GM19397 (cell line): Measurements from ENCODE around the gene DPYSL3.
A peak's percentile ranks its signal among the peaks of the same experiment; 100 is the strongest.

Experiments
- ATAC-seq: cut with Tn5 transposase; IDR thresholded peaks from one replicate; pipeline ENCODE4 v1.9.1; 2021; ENCODE audit warnings: mild to moderate bottlenecking, moderate library complexity; ENCODE audit not compliant: unreplicated experiment

The DPYSL3 gene

DNA sequence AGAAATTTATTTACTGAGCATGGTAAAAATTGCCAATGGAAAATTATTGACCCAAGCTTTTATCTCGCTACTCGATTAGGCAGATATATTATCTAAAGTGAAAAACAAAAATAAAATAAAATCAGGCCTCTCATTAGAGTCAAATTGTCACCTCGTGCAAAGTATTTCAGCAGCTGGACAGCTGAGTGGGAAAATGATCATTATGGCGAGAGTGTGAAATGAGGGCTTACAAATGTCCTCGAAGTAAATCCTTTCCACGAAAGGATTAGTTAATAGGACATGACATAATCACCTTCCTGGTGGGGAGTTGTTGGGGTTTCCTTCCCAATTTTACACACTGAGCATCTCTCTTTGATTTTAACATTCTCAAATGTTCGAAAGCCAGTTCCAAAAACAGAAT, 5.4 kb upstream of the DPYSL3 start:
- ATAC-seq = no peak

- ATAC-seq = no peak
Observed at GRCh38 chr5:147512659-147513379, 3.0 kb upstream of the DPYSL3 start.

DNA sequence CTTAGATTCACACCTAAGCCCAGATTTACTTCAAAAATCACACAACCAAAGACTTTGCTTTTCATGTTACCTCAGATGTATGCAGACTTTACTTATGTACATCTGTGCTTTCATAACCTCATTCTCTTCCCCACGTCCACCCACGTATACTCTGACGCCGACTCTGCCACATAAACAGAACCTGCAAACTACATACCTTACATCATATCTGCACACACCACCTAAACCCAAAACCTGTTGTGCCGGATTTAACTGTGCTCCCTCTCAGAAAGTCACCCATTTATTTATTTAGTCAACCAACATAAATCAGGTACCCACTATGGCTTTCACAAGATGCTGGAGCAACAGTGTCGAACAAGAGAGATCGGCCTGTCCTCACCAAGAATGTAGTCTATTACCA, 1.0 kb upstream of the DPYSL3 start:
- no peak for ATAC-seq

- ATAC-seq = no peak
Observed at GRCh38 chr5:147509041-147509709, 693 bp downstream of the DPYSL3 start.

GRCh38 chr5:147508711-147509040, 1.2 kb downstream of the DPYSL3 start:
- ATAC-seq = no peak

DNA sequence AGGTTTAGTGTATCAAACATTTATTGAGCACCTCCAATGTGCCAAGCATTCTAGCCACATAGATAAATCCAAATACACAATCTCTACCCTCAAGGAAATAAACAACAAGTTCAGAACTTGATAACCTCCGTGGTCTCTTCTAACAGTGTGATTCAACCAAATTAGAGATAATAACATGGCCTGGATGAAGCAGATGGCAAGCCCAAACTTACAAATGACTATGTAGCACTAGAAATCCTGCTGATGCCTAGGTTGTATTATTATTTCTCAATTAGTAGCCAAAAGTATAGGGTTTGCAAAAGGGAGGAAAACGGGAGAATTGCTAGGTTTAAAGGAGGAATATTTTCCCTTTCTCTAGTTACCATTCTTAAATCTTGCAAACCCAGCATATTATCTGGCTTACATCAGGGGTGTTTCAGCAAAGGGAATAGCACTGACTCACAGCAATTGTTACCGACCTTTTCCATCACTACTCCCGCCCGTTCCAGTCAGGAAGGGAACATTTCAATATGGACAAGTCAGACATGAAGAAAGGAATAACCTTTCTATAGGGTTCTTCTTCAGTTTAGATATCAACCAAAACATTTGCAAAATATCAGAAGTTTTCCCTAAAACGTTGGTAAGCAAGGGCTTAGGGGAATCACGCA, 2.3 kb downstream of the DPYSL3 start:
- no peak for ATAC-seq

- ATAC-seq = no peak
Observed at GRCh38 chr5:147504535-147504934, 5.3 kb downstream of the DPYSL3 start.

DNA sequence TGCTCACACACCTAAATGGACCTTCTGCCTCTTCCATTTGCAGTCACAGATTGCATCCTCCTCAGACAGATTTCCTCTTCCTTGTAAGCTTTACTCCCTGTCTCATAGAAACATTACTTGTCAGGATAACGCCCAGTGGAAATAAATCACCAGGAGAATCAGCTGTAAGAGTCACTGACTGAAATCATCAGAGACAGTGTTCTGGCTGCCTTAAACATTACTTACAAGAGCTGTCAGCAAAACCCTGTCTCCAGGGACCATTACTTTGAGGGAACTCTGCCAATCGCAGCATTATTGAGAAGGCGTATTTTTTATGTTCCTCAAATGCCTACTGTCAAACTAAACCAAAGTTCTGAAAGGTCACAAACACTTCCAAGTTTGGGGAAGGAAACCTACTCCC, 5.9 kb downstream of the DPYSL3 start:
- no peak for ATAC-seq

GRCh38 chr5:147490989-147491388, 18.9 kb downstream of the DPYSL3 start:
- ATAC-seq = no peak

GRCh38 chr5:147487031-147487750, 22.7 kb downstream of the DPYSL3 start:
- ATAC-seq = no peak

GRCh38 chr5:147485814-147486213, 24.1 kb downstream of the DPYSL3 start:
- ATAC-seq = no peak

DNA sequence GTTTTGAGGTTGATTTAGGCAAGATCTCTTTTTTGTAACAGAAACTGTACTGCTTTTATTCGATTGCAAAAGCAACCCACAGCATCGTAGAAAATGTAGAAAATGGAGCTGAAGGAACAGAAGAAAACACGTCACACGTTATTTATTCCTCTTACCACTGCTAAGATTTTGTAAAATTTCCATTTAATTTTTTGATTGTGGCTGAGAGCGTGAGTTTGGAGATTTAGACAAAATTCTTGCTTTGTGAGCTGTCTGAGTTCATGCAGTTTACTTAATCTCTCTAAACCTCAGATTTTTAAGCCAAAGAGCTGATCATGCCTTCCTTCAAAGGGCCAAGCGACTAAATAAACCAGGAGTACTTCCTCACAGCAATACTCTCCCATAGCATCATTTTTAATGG, 24.8 kb downstream of the DPYSL3 start:
- ATAC-seq = no peak

- ATAC-seq = no peak
Observed at GRCh38 chr5:147484708-147485020, 25.2 kb downstream of the DPYSL3 start.

- ATAC-seq = no peak
Observed at GRCh38 chr5:147483961-147484707, 25.7 kb downstream of the DPYSL3 start.

- no peak for ATAC-seq
Observed at GRCh38 chr5:147483188-147483790, 26.6 kb downstream of the DPYSL3 start.

DNA sequence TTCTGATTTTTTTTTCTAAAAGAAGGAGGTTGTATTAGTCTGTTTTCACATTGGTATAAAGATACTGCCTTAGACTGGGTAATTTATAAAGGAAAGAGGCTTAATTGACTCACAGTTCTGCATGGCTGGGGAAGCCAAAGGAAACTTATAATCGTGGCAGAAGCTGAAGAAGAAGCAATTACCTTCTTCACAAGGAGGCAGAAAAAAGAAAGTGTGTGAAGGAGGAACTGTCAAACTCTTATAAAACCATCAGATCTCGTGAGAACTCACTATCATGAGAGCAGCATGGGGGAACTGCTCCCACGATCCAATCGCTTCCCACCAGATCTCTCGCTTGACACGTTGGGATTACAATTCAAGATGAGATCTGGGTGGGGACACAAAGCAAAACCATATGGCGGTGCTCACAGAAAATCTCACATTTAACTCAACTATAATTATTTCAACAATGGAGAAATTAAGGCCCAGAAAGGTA, 27.1 kb downstream of the DPYSL3 start:
- ATAC-seq = no peak

DNA sequence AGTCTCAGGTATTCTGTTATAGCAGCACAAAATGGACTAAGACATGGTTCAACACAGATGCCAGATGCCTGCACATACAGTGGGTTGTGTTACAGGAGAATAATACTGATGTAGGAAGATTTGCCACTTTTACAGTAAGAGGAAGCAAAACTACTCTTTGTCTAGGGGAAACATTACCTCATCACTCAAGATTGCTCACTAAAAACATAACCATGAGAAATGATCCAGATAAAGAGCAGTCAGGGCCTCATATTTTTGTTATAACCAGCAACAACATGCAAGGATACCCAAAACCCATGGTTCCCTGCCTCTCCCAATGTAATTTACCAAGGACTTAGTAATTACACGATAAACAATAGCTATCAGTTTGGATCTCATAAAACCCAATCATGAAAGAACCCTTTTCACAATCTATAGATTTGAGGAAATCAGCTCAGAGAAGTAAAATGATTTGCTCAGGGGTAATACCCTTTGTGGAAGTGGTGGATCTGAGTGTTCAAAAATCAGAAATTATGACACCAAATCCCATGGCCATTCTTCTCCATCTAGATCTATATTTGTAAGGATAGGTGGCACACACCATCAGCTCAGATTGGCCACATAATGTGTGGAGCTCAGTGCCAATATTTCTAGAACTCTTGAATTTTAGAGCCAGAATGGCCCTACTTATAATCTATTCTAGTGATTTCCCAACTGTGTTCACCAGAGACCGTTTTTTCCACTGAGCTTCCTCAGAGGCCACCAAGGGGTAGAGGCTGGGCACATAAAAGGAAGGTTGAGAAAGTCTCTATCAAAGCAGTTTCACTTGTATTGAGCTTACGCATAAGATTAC, 27.8 kb downstream of the DPYSL3 start:
- peak; percentile 50 for ATAC-seq

DNA sequence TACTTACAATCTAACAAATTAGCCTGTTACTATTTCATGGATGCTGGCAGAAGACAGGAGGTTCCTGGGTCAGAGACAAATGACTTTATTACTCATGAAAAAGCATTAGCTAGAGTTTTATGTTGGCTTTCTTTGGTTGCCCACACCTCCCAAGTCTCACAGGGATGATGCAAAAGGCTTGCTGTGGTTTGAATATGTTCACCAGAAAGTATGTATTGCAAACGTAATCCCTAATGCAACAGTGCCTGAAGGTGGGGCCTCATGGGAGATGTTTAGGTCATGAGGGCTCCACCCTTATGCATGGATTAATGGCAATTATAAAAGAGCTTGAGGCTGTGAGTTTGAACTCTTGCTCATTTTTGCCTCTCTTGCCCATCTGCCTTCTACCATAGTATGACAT, 28.5 kb downstream of the DPYSL3 start:
- ATAC-seq = no peak

DNA sequence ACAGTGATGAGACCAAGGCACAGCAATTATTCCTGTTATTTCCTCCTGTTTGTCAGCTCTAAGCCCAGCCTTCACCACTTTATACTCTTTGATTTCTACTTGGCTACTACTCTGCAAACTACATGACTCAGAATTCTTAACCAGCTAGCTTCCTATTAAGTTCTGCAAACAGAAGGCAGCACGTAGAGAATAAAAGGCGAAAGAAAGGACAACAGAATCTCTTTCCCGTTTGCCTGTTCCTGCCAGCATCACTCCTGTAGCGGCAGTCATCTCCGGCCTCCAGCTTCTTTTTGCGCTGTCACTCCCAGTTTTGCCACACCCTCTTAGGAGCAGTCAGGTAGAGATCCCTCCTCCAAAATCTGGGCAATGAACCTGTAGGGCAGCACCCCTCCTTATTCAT, 29.9 kb downstream of the DPYSL3 start:
- ATAC-seq = no peak

- ATAC-seq = no peak
Observed at GRCh38 chr5:147479444-147479843, 30.4 kb downstream of the DPYSL3 start.
